Suprapubic skin (tissue), 4 donors: ENCODE results near the gene MARS1.

ENCODE experiments used
- POLR2A ChIP-seq, 2 donors: fragments of 450-650 bp; IDR thresholded peaks; one replicate each; pipeline ENCODE4 v1.6.1; 2017; ENCODE audit warnings: antibody characterized with exemption in 2 of 2, mild to moderate bottlenecking in 2 of 2, moderate library complexity in 2 of 2
- POLR2AphosphoS5 ChIP-seq, 3 donors: sonication (generic); formaldehyde crosslinking; IDR thresholded peaks; one replicate each; pipeline ENCODE4 v1.6.1; 2017; ENCODE audit warnings: antibody characterized with exemption in 3 of 3
- TF ChIP-seq, protein P1 (sequence below), 2 donors: fragments of 200-600 bp in 1 of 2; fragments of 450-650 bp in 1 of 2; sonication (generic) in 1 of 2; IDR thresholded peaks; one replicate each; pipeline ENCODE4 v1.5.1; 2016 to 2019; ENCODE audit warnings: antibody characterized with exemption in 2 of 2, mild to moderate bottlenecking in 1 of 2, moderate library complexity in 1 of 2

DNA sequence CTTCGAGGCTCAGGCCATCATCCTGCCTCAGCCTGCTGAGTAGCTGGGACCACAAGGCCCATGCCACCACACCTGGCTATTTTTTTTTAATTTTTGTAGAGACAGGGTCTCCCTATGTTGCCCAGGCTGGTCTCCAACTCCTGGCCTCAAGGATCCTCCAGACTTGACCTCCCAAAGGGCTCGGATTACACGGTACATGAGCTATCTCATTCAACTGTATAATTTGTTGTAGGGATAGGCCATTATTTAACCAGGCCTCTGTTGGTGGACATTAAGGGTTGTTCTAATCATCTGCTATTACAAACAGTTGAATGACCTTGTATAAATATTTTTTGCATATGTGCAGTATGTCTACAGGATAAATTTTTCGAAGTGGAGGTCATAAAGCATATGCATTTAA lies 71.0 kb downstream of the MARS1 start:
- TF ChIP-seq, protein P1, sequence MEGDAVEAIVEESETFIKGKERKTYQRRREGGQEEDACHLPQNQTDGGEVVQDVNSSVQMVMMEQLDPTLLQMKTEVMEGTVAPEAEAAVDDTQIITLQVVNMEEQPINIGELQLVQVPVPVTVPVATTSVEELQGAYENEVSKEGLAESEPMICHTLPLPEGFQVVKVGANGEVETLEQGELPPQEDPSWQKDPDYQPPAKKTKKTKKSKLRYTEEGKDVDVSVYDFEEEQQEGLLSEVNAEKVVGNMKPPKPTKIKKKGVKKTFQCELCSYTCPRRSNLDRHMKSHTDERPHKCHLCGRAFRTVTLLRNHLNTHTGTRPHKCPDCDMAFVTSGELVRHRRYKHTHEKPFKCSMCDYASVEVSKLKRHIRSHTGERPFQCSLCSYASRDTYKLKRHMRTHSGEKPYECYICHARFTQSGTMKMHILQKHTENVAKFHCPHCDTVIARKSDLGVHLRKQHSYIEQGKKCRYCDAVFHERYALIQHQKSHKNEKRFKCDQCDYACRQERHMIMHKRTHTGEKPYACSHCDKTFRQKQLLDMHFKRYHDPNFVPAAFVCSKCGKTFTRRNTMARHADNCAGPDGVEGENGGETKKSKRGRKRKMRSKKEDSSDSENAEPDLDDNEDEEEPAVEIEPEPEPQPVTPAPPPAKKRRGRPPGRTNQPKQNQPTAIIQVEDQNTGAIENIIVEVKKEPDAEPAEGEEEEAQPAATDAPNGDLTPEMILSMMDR (IDR thresholded peaks at IDR 0.05) = no peak
- TF ChIP-seq POLR2AphosphoS5 (IDR thresholded peaks at IDR 0.05) (no peak), POLR2A (IDR thresholded peaks at IDR 0.05) (no peak)
